H1 (cell line): ENCODE results near the gene WDFY4.

Experiments used
- BRCA1 ChIP-seq: IDR thresholded peaks from 2 replicates; pipeline ENCODE4 v1.6.1; 2012; ENCODE audit warnings: low read depth, low read length, improper control_type of control experiment
- GABPA ChIP-seq: IDR thresholded peaks from 2 replicates; pipeline ENCODE4 v1.6.1; 2011; ENCODE audit warnings: mild to moderate bottlenecking, low read length, moderate library complexity, borderline replicate concordance; ENCODE audit not compliant: insufficient read depth
- JUND ChIP-seq: IDR thresholded peaks from 2 replicates; pipeline ENCODE4 v1.6.1; 2011; ENCODE audit warnings: mild to moderate bottlenecking, improper control_type of control experiment, low read length
- KDM4A ChIP-seq: IDR thresholded peaks from one replicate; pipeline ENCODE4 v1.7.1; 2012; ENCODE audit warnings: low read depth, mild to moderate bottlenecking, moderate library complexity, low read length, inconsistent platforms; ENCODE audit not compliant: severe bottlenecking
- POLR2A ChIP-seq, 2 experiments: IDR thresholded peaks; 1 replicate in 1 of 2; 2 replicates in 1 of 2; pipeline ENCODE4 v1.6.1; 2011; ENCODE audit warnings: low read depth in 2 of 2, low read length in 2 of 2, mild to moderate bottlenecking in 2 of 2; ENCODE audit errors: control extremely low read depth in 1 of 2
- POLR2AphosphoS5 ChIP-seq: IDR thresholded peaks from 2 replicates; pipeline ENCODE4 v1.6.1; 2011; ENCODE audit warnings: low read depth, low read length
- RAD21 ChIP-seq, 2 experiments: IDR thresholded peaks in 1 of 2; conservative IDR thresholded peaks in 1 of 2; 2 replicates each; pipeline ENCODE4 v1.6.1; 2011; ENCODE audit warnings: low read depth in 2 of 2, low read length in 2 of 2, improper control_type of control experiment in 1 of 2, inconsistent platforms in 1 of 2, mild to moderate bottlenecking in 1 of 2, moderate library complexity in 1 of 2
- SAP30 ChIP-seq: fragments of 300-600 bp; sonication (generic); IDR thresholded peaks from 2 replicates; pipeline ENCODE4 v1.7.1; 2012; ENCODE audit warnings: low read length, moderate library complexity, mild to moderate bottlenecking, inconsistent platforms; ENCODE audit not compliant: insufficient read depth, insufficient replicate concordance
- SP1 ChIP-seq: IDR thresholded peaks from 2 replicates; pipeline ENCODE4 v1.6.1; 2011; ENCODE audit warnings: low read depth, low read length
- SRF ChIP-seq: IDR thresholded peaks from 2 replicates; pipeline ENCODE4 v1.6.1; 2011; ENCODE audit warnings: mild to moderate bottlenecking, low read depth, low read length, moderate library complexity
- ZNF274 ChIP-seq: IDR thresholded peaks from 2 replicates; pipeline ENCODE4 v1.7.0; 2012; ENCODE audit warnings: low read length, borderline replicate concordance; ENCODE audit errors: extremely low read depth
- TF ChIP-seq, protein P1 (sequence below), 3 experiments: IDR thresholded peaks; 1 replicate in 2 of 3; 2 replicates in 1 of 3; pipeline versions ENCODE4 v1.5.1 to v1.6.1; 2011; ENCODE audit warnings: low read length in 3 of 3, mild to moderate bottlenecking in 3 of 3, inconsistent platforms in 2 of 3, low read depth in 1 of 3, moderate library complexity in 1 of 3; ENCODE audit not compliant: insufficient read depth in 1 of 3; ENCODE audit errors: control extremely low read depth in 1 of 3
- TF ChIP-seq, protein P2 (sequence below): IDR thresholded peaks from 2 replicates; pipeline ENCODE4 v1.6.1; 2011; ENCODE audit warnings: low read depth, mild to moderate bottlenecking, low read length; ENCODE audit not compliant: insufficient read depth
- TF ChIP-seq, protein P3 (sequence below): IDR thresholded peaks from 2 replicates; pipeline ENCODE4 v1.6.1; 2012; ENCODE audit warnings: inconsistent platforms

DNA sequence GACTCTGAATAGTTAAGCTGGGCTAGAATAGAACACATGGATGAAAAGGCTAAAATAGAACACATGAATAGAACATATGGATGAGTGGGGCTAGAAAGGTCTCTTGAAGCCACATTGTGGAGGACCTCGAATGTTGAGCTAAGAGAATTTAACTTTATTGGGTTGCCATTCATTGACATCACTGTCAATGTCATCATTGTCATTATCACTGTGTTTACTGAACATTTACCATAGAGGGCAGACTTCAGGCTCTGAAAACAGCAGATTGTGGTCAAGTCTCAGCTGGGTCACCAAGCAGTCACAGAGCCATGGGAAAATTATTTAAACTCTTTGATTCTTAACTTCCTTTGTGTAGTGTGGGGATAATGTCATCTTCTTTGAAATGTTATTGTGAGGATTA lies 80.4 kb downstream of the WDFY4 start:
- TF ChIP-seq KDM4A (no peak), GABPA (no peak), ZNF274 (no peak), POLR2AphosphoS5 (no peak), POLR2A (IDR thresholded peaks at IDR 0.05; ENCODE audit: control extremely low read depth in 1 of 2, low read depth in 2 of 2, low read length in 2 of 2) (no peak), RAD21 (IDR thresholded peaks at IDR 0.05 in 1 of 2, conservative IDR thresholded peaks at IDR 0.05 in 1 of 2; ENCODE audit: low read depth in 2 of 2, low read length in 2 of 2) (peak in 1 of 2 experiments; percentile 14; a peak in 1 of 4 replicates), SRF (no peak), JUND (no peak), BRCA1 (no peak), SAP30 (no peak), SP1 (no peak)
- TF ChIP-seq, protein P1, sequence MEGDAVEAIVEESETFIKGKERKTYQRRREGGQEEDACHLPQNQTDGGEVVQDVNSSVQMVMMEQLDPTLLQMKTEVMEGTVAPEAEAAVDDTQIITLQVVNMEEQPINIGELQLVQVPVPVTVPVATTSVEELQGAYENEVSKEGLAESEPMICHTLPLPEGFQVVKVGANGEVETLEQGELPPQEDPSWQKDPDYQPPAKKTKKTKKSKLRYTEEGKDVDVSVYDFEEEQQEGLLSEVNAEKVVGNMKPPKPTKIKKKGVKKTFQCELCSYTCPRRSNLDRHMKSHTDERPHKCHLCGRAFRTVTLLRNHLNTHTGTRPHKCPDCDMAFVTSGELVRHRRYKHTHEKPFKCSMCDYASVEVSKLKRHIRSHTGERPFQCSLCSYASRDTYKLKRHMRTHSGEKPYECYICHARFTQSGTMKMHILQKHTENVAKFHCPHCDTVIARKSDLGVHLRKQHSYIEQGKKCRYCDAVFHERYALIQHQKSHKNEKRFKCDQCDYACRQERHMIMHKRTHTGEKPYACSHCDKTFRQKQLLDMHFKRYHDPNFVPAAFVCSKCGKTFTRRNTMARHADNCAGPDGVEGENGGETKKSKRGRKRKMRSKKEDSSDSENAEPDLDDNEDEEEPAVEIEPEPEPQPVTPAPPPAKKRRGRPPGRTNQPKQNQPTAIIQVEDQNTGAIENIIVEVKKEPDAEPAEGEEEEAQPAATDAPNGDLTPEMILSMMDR (IDR thresholded peaks at IDR 0.05; ENCODE audit: control extremely low read depth in 1 of 3, insufficient read depth in 1 of 3, low read depth in 1 of 3, low read length in 3 of 3) = peak in 1 of 3 experiments; percentile 12; a peak in 1 of 4 replicates
- TF ChIP-seq, protein P2, sequence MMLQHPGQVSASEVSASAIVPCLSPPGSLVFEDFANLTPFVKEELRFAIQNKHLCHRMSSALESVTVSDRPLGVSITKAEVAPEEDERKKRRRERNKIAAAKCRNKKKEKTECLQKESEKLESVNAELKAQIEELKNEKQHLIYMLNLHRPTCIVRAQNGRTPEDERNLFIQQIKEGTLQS = no peak
- TF ChIP-seq, protein P3, sequence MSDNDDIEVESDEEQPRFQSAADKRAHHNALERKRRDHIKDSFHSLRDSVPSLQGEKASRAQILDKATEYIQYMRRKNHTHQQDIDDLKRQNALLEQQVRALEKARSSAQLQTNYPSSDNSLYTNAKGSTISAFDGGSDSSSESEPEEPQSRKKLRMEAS = no peak
